ENCODE data around the gene CLIP2. TPM values are rescaled to one million over a fixed set of nuclear protein-coding genes. Genes with fewer than 3 reads are reported as not detected.

The CLIP2 gene
- total RNA-seq, 1 donor from 2014 or later, result 12.9 TPM

- no peak for TF ChIP-seq CTCF (IDR thresholded peaks at IDR 0.05; ENCODE audit: insufficient read depth, low read length, severe bottlenecking)
- no peaks in the 10 kb centered on the region for H3K36me3 ChIP-seq (ENCODE audit: control insufficient read depth, insufficient read depth, low read length)
- DNase-seq (ENCODE audit: low read depth), result no peak
Measured at GRCh38 chr7:74256491-74257408, 32.5 kb upstream of the CLIP2 start.

GRCh38 chr7:74258639-74259038, 30.6 kb upstream of the CLIP2 start:
- no peak for FAIRE-seq
- DNase-seq (ENCODE audit: low read depth), result no peak
- H3K4me3 ChIP-seq (ENCODE audit: low read depth, low read length), result no peak overlapping the region
- no peak for TF ChIP-seq CTCF (IDR thresholded peaks at IDR 0.05; ENCODE audit: insufficient read depth, low read length, severe bottlenecking)
- no peaks in the 10 kb centered on the region for H3K27me3 ChIP-seq (ENCODE audit: control insufficient read depth, insufficient read depth, low read length)
- H3K36me3 ChIP-seq (ENCODE audit: control insufficient read depth, insufficient read depth, low read length), result no peaks in the 10 kb centered on the region

More at GRCh38 chr7:74256491-74257408, 32.5 kb upstream of the CLIP2 start:
- H3K4me3 ChIP-seq (ENCODE audit: low read depth, low read length), result no peak overlapping the region
- FAIRE-seq, result no peak
- no peaks in the 10 kb centered on the region for H3K27me3 ChIP-seq (ENCODE audit: control insufficient read depth, insufficient read depth, low read length)

GRCh38 chr7:74262639-74263398, 26.4 kb upstream of the CLIP2 start:
- Histone ChIP-seq H3K4me3 (ENCODE audit: low read depth, low read length) (no peak overlapping the region), H3K27me3 (ENCODE audit: control insufficient read depth, insufficient read depth, low read length) (no peaks in the 10 kb centered on the region), H3K36me3 (ENCODE audit: control insufficient read depth, insufficient read depth, low read length) (no peaks in the 10 kb centered on the region)
- FAIRE-seq (no peak), DNase-seq (ENCODE audit: low read depth) (no peak)
- no peak for TF ChIP-seq CTCF (IDR thresholded peaks at IDR 0.05; ENCODE audit: insufficient read depth, low read length, severe bottlenecking)

- H3K4me3 ChIP-seq (ENCODE audit: low read depth, low read length), result no peak overlapping the region
- H3K27me3 ChIP-seq (ENCODE audit: control insufficient read depth, insufficient read depth, low read length), result no peaks in the 10 kb centered on the region
- FAIRE-seq, result no peak
- DNase-seq (ENCODE audit: low read depth), result no peak
- TF ChIP-seq CTCF (IDR thresholded peaks at IDR 0.05; ENCODE audit: insufficient read depth, low read length, severe bottlenecking), result no peak
- H3K36me3 ChIP-seq (ENCODE audit: control insufficient read depth, insufficient read depth, low read length), result no peaks in the 10 kb centered on the region
Measured at GRCh38 chr7:74263399-74264120, 25.6 kb upstream of the CLIP2 start.

GRCh38 chr7:74266191-74266963, 22.8 kb upstream of the CLIP2 start:
- DNase-seq (ENCODE audit: low read depth) (no peak), FAIRE-seq (no peak)
- Histone ChIP-seq H3K36me3 (ENCODE audit: control insufficient read depth, insufficient read depth, low read length) (no peaks in the 10 kb centered on the region), H3K27me3 (ENCODE audit: control insufficient read depth, insufficient read depth, low read length) (no peaks in the 10 kb centered on the region), H3K4me3 (ENCODE audit: low read depth, low read length) (no peak overlapping the region)
- TF ChIP-seq CTCF (IDR thresholded peaks at IDR 0.05; ENCODE audit: insufficient read depth, low read length, severe bottlenecking), result no peak

Data from bronchial epithelial cell (primary cell).